Activated CD4-positive, alpha-beta T cell treated with anti-CD3 and anti-CD28 coated beads for 36 hours (primary cell): ENCODE measurements around the gene SMYD3. TPM values are rescaled to one million over a fixed set of nuclear protein-coding genes. Genes with fewer than 3 reads are reported as not detected.

Experiments
- ATAC-seq: fragments of 200-7000 bp; cut with Tn5 transposase; one replicate; pipeline ENCODE4 v1.10.0; 2021; ENCODE audit warnings: mild to moderate bottlenecking, moderate library complexity
- CTCF ChIA-PET: fragments of 350-600 bp; sonication (Branson Sonifier 250); formaldehyde crosslinking; loops from one replicate; lab custom pipeline; 2021; ENCODE audit warnings: antibody characterized with exemption; lab: Charles Lee
- POLR2A ChIA-PET: fragments of 350-600 bp; sonication (Branson Sonifier 250); formaldehyde crosslinking; loops from one replicate; lab custom pipeline; 2021; ENCODE audit warnings: antibody characterized with exemption, inconsistent platforms; lab: Charles Lee
- DNase-seq: peaks from one replicate; pipeline ENCODE4 v3.0.0-alpha.2; 2020
- H3K27ac Mint-ChIP-seq: one replicate; pipeline ENCODE4 v1.8.0; 2021; ENCODE audit warnings: mixed read lengths
- H3K27me3 Mint-ChIP-seq: one replicate; pipeline ENCODE4 v1.8.0; 2021; ENCODE audit warnings: mixed read lengths
- H3K36me3 Mint-ChIP-seq: one replicate; pipeline ENCODE4 v1.8.0; 2021; ENCODE audit warnings: low read depth, mixed read lengths
- H3K4me1 Mint-ChIP-seq: one replicate; pipeline ENCODE4 v1.8.0; 2021; ENCODE audit warnings: mixed read lengths
- H3K4me3 Mint-ChIP-seq: one replicate; pipeline ENCODE4 v1.8.0; 2021; ENCODE audit warnings: mild to moderate bottlenecking, moderate library complexity, mixed read lengths
- H3K9me3 Mint-ChIP-seq: one replicate; pipeline ENCODE4 v1.8.0; 2021; ENCODE audit warnings: low read depth, mixed read lengths
- intact Hi-C, 2 experiments: fragments of 100-400 bp; cut with DNase I in 1 of 2; cut with micrococcal nuclease in 1 of 2; formaldehyde crosslinking; loops; one replicate each; pipeline versions ENCODE4 v1.14.2 to v1.15.1; 2022 to 2024; cut with DNase I, micrococcal nuclease
- total RNA-seq, 2 experiments: library from RNA; stranded (reverse); gene quantifications; one replicate each; pipeline ENCODE4 v1.2.3, GENCODE V29; 2021

The SMYD3 gene
- total RNA-seq, 2 experiments from 2014 or later, result 17.2 to 18.4 TPM

GRCh38 chr1:246470585-246470984 lies 36.5 kb downstream of the SMYD3 start:
- Mint-ChIP-seq H3K27me3 (no peaks in the 10 kb centered on the region), H3K9me3 (no peaks in the 10 kb centered on the region), H3K4me1 (peaks cover 3% of the 10 kb centered on the region), H3K36me3 (no peaks in the 10 kb centered on the region), H3K4me3 (no peak overlapping the region), H3K27ac (no peak overlapping the region)
- ATAC-seq (no peak), DNase-seq (no peak)
- ChIA-PET POLR2A (no interaction called here), CTCF (no interaction called here)
- intact Hi-C loops, result loop anchor here in 1 of 2 experiments (10.0 kb wide), 1 partner anchor 136 kb away; no protein-coding TSS in a partner anchor

GRCh38 chr1:246462986-246463385 lies 44.1 kb downstream of the SMYD3 start:
- H3K27me3 Mint-ChIP-seq, result no peaks in the 10 kb centered on the region
- H3K4me3 Mint-ChIP-seq, result no peak overlapping the region
- ChIA-PET POLR2A (no interaction called here), CTCF (interaction anchor here (1.2 kb wide), 1 partner anchor 11 kb away, joined by 3 read pairs; no protein-coding TSS in a partner anchor)
- DNase-seq, result no peak
- peaks cover 12% of the 10 kb centered on the region for H3K4me1 Mint-ChIP-seq
- H3K9me3 Mint-ChIP-seq, result no peaks in the 10 kb centered on the region
- intact Hi-C loops, result no loop called here
- H3K36me3 Mint-ChIP-seq, result peaks cover 7% of the 10 kb centered on the region
- no peak for ATAC-seq
- H3K27ac Mint-ChIP-seq, result no peak overlapping the region

- peaks cover 8% of the 10 kb centered on the region for H3K36me3 Mint-ChIP-seq
- intact Hi-C loops, result no loop called here
- H3K9me3 Mint-ChIP-seq, result no peaks in the 10 kb centered on the region
- no peak for ATAC-seq
- H3K27me3 Mint-ChIP-seq, result no peaks in the 10 kb centered on the region
- CTCF ChIA-PET, result no interaction called here
- no peak overlapping the region for H3K4me3 Mint-ChIP-seq
- H3K4me1 Mint-ChIP-seq, result peaks cover 16% of the 10 kb centered on the region
- DNase-seq, result no peak
- POLR2A ChIA-PET, result no interaction called here
- no peak overlapping the region for H3K27ac Mint-ChIP-seq
Measured at GRCh38 chr1:246460406-246460805, 46.7 kb downstream of the SMYD3 start.

- H3K36me3 Mint-ChIP-seq, result peaks cover 8% of the 10 kb centered on the region
- POLR2A ChIA-PET, result no interaction called here
- intact Hi-C loops, result loop anchor here in 1 of 2 experiments (10.0 kb wide), 1 partner anchor 1304 kb away; the partner anchor contains the start of gene KIF26B
Measured at GRCh38 chr1:246459221-246459620, 47.9 kb downstream of the SMYD3 start.

GRCh38 chr1:246455476-246455875 lies 51.6 kb downstream of the SMYD3 start:
- ATAC-seq, result no peak
- no peaks in the 10 kb centered on the region for H3K9me3 Mint-ChIP-seq
- POLR2A ChIA-PET, result no interaction called here
- H3K27me3 Mint-ChIP-seq, result no peaks in the 10 kb centered on the region
- H3K4me1 Mint-ChIP-seq, result peaks cover 27% of the 10 kb centered on the region
- intact Hi-C loops, result loop anchor here in 1 of 2 experiments (10.0 kb wide), 1 partner anchor 1301 kb away; the partner anchor contains the start of gene KIF26B
- CTCF ChIA-PET, result interaction anchor here (0.7 to 1.6 kb wide), 3 partner anchors 24 to 241 kb away, joined by 3 to 5 read pairs (median 3); no protein-coding TSS in a partner anchor
- H3K4me3 Mint-ChIP-seq, result no peak overlapping the region
- peaks cover 8% of the 10 kb centered on the region for H3K36me3 Mint-ChIP-seq
- no peak for DNase-seq
- no peak overlapping the region for H3K27ac Mint-ChIP-seq

More at GRCh38 chr1:246459221-246459620, 47.9 kb downstream of the SMYD3 start:
- ATAC-seq, result no peak
- H3K9me3 Mint-ChIP-seq, result no peaks in the 10 kb centered on the region
- CTCF ChIA-PET, result interaction anchor here (0.6 kb wide), 1 partner anchor 15 kb away, joined by 3 read pairs; no protein-coding TSS in a partner anchor
- H3K4me1 Mint-ChIP-seq, result peaks cover 18% of the 10 kb centered on the region
- DNase-seq, result no peak
- H3K27ac Mint-ChIP-seq, result no peak overlapping the region
- H3K27me3 Mint-ChIP-seq, result no peaks in the 10 kb centered on the region
- H3K4me3 Mint-ChIP-seq, result no peak overlapping the region

- intact Hi-C loops, result loop anchor here in 1 of 2 experiments (10.0 kb wide), 1 partner anchor 1300 kb away; the partner anchor contains the start of gene KIF26B
- DNase-seq, result no peak
- CTCF ChIA-PET, result interaction anchor here (0.8 to 1.6 kb wide), 3 partner anchors 43 to 242 kb away, joined by 3 to 5 read pairs (median 4); no protein-coding TSS in a partner anchor
- POLR2A ChIA-PET, result no interaction called here
- H3K27ac Mint-ChIP-seq, result no peak overlapping the region
- peaks cover 22% of the 10 kb centered on the region for H3K4me1 Mint-ChIP-seq
- no peaks in the 10 kb centered on the region for H3K27me3 Mint-ChIP-seq
- no peaks in the 10 kb centered on the region for H3K9me3 Mint-ChIP-seq
- ATAC-seq, result no peak
- H3K4me3 Mint-ChIP-seq, result no peak overlapping the region
- peaks cover 9% of the 10 kb centered on the region for H3K36me3 Mint-ChIP-seq
Measured at GRCh38 chr1:246454655-246455054, 52.4 kb downstream of the SMYD3 start.

- CTCF ChIA-PET, result interaction anchor here (0.8 to 2.1 kb wide), 5 partner anchors 430 to 1298 kb away, joined by 3 to 12 read pairs (median 4); no protein-coding TSS in a partner anchor
- POLR2A ChIA-PET, result no interaction called here
- peaks cover 11% of the 10 kb centered on the region for H3K36me3 Mint-ChIP-seq
Measured at GRCh38 chr1:246450611-246451251, 56.3 kb downstream of the SMYD3 start.

GRCh38 chr1:246448373-246448772 lies 58.7 kb downstream of the SMYD3 start:
- no peaks in the 10 kb centered on the region for H3K27me3 Mint-ChIP-seq

More at GRCh38 chr1:246450611-246451251, 56.3 kb downstream of the SMYD3 start:
- intact Hi-C loops, result loop anchor here (1.0 to 10.0 kb wide), 2 partner anchors 438 to 1296 kb away; partner anchors contain the start of gene KIF26B (in 1 of the 2)
- ATAC-seq (no peak), DNase-seq (no peak)
- H3K4me1 Mint-ChIP-seq, result peaks cover 13% of the 10 kb centered on the region
- H3K27ac Mint-ChIP-seq, result no peak overlapping the region
- peaks cover 3% of the 10 kb centered on the region for H3K9me3 Mint-ChIP-seq
- H3K4me3 Mint-ChIP-seq, result no peak overlapping the region
- no peaks in the 10 kb centered on the region for H3K27me3 Mint-ChIP-seq

GRCh38 chr1:246447501-246447900 lies 59.6 kb downstream of the SMYD3 start:
- ATAC-seq (no peak), DNase-seq (no peak)
- peaks cover 3% of the 10 kb centered on the region for H3K9me3 Mint-ChIP-seq
- H3K4me1 Mint-ChIP-seq, result peaks cover 5% of the 10 kb centered on the region
- ChIA-PET POLR2A (no interaction called here), CTCF (no interaction called here)
- H3K27me3 Mint-ChIP-seq, result no peaks in the 10 kb centered on the region
- intact Hi-C loops, result no loop called here
- no peak overlapping the region for H3K27ac Mint-ChIP-seq
- peaks cover 13% of the 10 kb centered on the region for H3K36me3 Mint-ChIP-seq
- H3K4me3 Mint-ChIP-seq, result no peak overlapping the region

More at GRCh38 chr1:246448373-246448772, 58.7 kb downstream of the SMYD3 start:
- Mint-ChIP-seq H3K9me3 (peaks cover 3% of the 10 kb centered on the region), H3K36me3 (peaks cover 13% of the 10 kb centered on the region), H3K4me1 (peaks cover 11% of the 10 kb centered on the region), H3K27ac (no peak overlapping the region), H3K4me3 (no peak overlapping the region)
- ATAC-seq (no peak), DNase-seq (no peak)
- ChIA-PET CTCF (interaction anchor here (0.9 kb wide), 1 partner anchor 19 kb away, joined by 3 read pairs; no protein-coding TSS in a partner anchor), POLR2A (no interaction called here)
- intact Hi-C loops, result no loop called here

GRCh38 chr1:246445503-246445902 lies 61.6 kb downstream of the SMYD3 start:
- H3K9me3 Mint-ChIP-seq, result peaks cover 8% of the 10 kb centered on the region
- DNase-seq, result no peak
- ATAC-seq, result no peak
- peaks cover 24% of the 10 kb centered on the region for H3K36me3 Mint-ChIP-seq
- no peaks in the 10 kb centered on the region for H3K27me3 Mint-ChIP-seq
- H3K27ac Mint-ChIP-seq, result no peak overlapping the region
- H3K4me3 Mint-ChIP-seq, result no peak overlapping the region
- POLR2A ChIA-PET, result no interaction called here
- intact Hi-C loops, result no loop called here
- CTCF ChIA-PET, result no interaction called here
- H3K4me1 Mint-ChIP-seq, result peaks cover 2% of the 10 kb centered on the region

GRCh38 chr1:246444617-246445016 lies 62.5 kb downstream of the SMYD3 start:
- H3K27me3 Mint-ChIP-seq, result no peaks in the 10 kb centered on the region
- peaks cover 23% of the 10 kb centered on the region for H3K36me3 Mint-ChIP-seq
- no peak for ATAC-seq
- peaks cover 8% of the 10 kb centered on the region for H3K9me3 Mint-ChIP-seq
- no peak overlapping the region for H3K27ac Mint-ChIP-seq
- ChIA-PET POLR2A (no interaction called here), CTCF (interaction anchor here (0.7 kb wide), 1 partner anchor 14 kb away, joined by 3 read pairs; no protein-coding TSS in a partner anchor)
- no peak for DNase-seq
- intact Hi-C loops, result no loop called here
- H3K4me3 Mint-ChIP-seq, result no peak overlapping the region
- H3K4me1 Mint-ChIP-seq, result peaks cover 2% of the 10 kb centered on the region
